ENCODE data around the gene COLGALT1. TPM values are rescaled to one million over a fixed set of nuclear protein-coding genes. Genes with fewer than 3 reads are reported as not detected.

Gene COLGALT1
- total and polyA plus RNA-seq, 2 of the 8 experiments (the other 6 are each of a cell fraction or from before 2014, with no cell fraction given), result 44.7 to 58.1 TPM

- TF ChIP-seq ATF2 (IDR thresholded peaks at IDR 0.05; ENCODE audit: low read length) (peak; percentile 13; the same call in 1 of the 2 replicates), TCF12 (IDR thresholded peaks at IDR 0.05; ENCODE audit: low read depth, low read length) (no peak), CTBP2 (IDR thresholded peaks at IDR 0.05; ENCODE audit: borderline replicate concordance, insufficient read depth, insufficient read length, low read length) (peak; percentile 88), KDM5A (IDR thresholded peaks at IDR 0.05; ENCODE audit: low read length) (no peak), TBP (IDR thresholded peaks at IDR 0.05; ENCODE audit: low read depth, low read length) (peak; percentile 66), HDAC2 (IDR thresholded peaks at IDR 0.05; ENCODE audit: borderline replicate concordance in 1 of 2, low read depth in 2 of 2, low read length in 2 of 2) (peak in 1 of 2 experiments; percentile 69; a peak in 1 of 4 replicates), RXRA (IDR thresholded peaks at IDR 0.05; ENCODE audit: insufficient read depth, low read depth, low read length) (no peak), RAD21 (IDR thresholded peaks at IDR 0.05 in 1 of 2, conservative IDR thresholded peaks at IDR 0.05 in 1 of 2; ENCODE audit: low read depth in 2 of 2, low read length in 2 of 2) (peak; percentile 21 to 35; a peak in 2 of 4 replicates), RBBP5 (IDR thresholded peaks at IDR 0.05; ENCODE audit: borderline replicate concordance, low read depth, low read length) (peak; percentile 52; the same call in 1 of the 2 replicates), CTCF (IDR thresholded peaks at IDR 0.05; ENCODE audit: control extremely low read depth in 1 of 3, insufficient read depth in 1 of 3, low read depth in 1 of 3, low read length in 3 of 3) (peak; percentile 38 to 39 (median 39)), EP300 (IDR thresholded peaks at IDR 0.05; ENCODE audit: borderline replicate concordance in 1 of 2, low read depth in 2 of 2, low read length in 2 of 2) (peak in 1 of 2 experiments; percentile 12; a peak in 1 of 3 replicates), POLR2A (IDR thresholded peaks at IDR 0.05; ENCODE audit: control extremely low read depth in 1 of 2, low read depth in 2 of 2, low read length in 2 of 2) (peak in 1 of 2 experiments; percentile 45; a peak in 2 of 3 replicates), KDM4A (IDR thresholded peaks at IDR 0.05; ENCODE audit: low read depth, low read length, severe bottlenecking) (peak; percentile 87), POLR2AphosphoS5 (IDR thresholded peaks at IDR 0.05; ENCODE audit: low read depth, low read length) (peak; percentile 63; the same call in 1 of the 2 replicates), GABPA (IDR thresholded peaks at IDR 0.05; ENCODE audit: borderline replicate concordance, insufficient read depth, low read length) (no peak)
- TF ChIP-seq, protein P1, sequence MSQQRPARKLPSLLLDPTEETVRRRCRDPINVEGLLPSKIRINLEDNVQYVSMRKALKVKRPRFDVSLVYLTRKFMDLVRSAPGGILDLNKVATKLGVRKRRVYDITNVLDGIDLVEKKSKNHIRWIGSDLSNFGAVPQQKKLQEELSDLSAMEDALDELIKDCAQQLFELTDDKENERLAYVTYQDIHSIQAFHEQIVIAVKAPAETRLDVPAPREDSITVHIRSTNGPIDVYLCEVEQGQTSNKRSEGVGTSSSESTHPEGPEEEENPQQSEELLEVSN (IDR thresholded peaks at IDR 0.05), result peak; percentile 82
These were observed 43.5 kb upstream of the COLGALT1 start (continued) for GRCh38 chr19:17511724-17512573.
